Upper lobe of left lung (tissue), 4 donors: ENCODE data around the gene PLXNA4.
A peak's percentile ranks its signal among the peaks of the same experiment; 100 is the strongest.

Source experiments
- EP300 ChIP-seq, 4 donors: sonication (generic); formaldehyde crosslinking; IDR thresholded peaks; one replicate each; pipeline ENCODE4 v1.5.1; 2017; ENCODE audit warnings: antibody characterized with exemption in 4 of 4, control low read depth in 2 of 4
- POLR2A ChIP-seq, 4 donors: fragments of 450-650 bp; IDR thresholded peaks; one replicate each; pipeline ENCODE4 v1.5.1; 2016 to 2017; ENCODE audit warnings: antibody characterized with exemption in 4 of 4, mild to moderate bottlenecking in 2 of 4
- POLR2AphosphoS5 ChIP-seq, 2 donors: sonication (generic); formaldehyde crosslinking; IDR thresholded peaks; one replicate each; pipeline ENCODE4 v1.5.1; 2017; ENCODE audit warnings: antibody characterized with exemption in 2 of 2
- TF ChIP-seq, protein P1 (sequence below), 6 experiments: fragments of 450-650 bp in 4 of 6; fragments of 200-600 bp in 2 of 6; sonication (generic) in 2 of 6; IDR thresholded peaks; one replicate each; pipeline ENCODE4 v1.5.1; 2016 to 2019; ENCODE audit warnings: antibody characterized with exemption in 6 of 6

DNA sequence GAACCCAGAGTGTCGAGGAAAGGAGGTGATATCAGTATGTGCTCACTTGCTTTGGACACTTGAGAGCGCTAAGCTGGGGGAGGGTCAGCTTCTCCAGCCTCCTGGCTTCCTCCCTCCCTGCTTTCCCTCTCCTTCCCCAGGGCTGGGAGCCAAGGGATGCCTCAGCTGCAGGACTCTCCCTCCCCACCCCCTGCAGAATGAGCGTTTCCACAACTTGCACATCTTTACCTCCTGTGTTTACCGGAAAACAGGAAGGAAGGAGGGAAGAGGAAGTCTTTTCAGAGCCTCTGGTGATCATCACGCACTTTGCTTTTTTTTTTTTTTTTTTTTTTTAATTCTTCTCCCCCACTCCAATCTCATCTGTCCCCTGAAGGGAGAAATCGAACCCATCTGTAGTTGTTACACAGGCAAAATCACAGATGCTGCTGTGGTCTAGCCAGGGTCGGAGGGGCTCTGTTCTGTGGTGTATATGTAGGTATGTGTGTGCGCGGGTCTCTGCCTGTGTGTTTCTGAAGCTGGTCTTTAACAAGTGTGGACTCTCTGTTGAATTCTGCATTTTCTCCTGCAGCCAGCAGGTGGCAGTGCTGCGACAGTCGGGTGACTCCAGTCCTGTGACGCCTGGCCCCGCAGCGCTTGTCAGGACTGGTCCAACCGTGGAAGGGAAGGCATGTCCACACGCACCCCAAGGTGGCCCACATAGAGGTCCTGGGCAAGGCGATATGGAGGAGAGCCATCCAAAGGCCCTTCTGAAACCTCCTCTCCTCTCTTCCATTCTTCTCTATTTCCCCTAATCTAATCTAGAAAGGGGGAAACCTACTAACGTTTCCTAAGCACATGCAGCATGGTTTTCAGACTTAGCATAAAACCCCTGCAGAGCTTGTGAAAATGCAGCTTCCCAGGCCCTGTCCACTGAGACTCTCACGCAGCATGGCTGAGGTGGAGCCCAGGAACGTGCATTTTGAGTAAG is 257.6 kb downstream of the PLXNA4 start:
- no peak for TF ChIP-seq POLR2AphosphoS5 (IDR thresholded peaks at IDR 0.05)
- TF ChIP-seq, protein P1, sequence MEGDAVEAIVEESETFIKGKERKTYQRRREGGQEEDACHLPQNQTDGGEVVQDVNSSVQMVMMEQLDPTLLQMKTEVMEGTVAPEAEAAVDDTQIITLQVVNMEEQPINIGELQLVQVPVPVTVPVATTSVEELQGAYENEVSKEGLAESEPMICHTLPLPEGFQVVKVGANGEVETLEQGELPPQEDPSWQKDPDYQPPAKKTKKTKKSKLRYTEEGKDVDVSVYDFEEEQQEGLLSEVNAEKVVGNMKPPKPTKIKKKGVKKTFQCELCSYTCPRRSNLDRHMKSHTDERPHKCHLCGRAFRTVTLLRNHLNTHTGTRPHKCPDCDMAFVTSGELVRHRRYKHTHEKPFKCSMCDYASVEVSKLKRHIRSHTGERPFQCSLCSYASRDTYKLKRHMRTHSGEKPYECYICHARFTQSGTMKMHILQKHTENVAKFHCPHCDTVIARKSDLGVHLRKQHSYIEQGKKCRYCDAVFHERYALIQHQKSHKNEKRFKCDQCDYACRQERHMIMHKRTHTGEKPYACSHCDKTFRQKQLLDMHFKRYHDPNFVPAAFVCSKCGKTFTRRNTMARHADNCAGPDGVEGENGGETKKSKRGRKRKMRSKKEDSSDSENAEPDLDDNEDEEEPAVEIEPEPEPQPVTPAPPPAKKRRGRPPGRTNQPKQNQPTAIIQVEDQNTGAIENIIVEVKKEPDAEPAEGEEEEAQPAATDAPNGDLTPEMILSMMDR (IDR thresholded peaks at IDR 0.05), result peak; percentile 78 to 93 (median 84)
- TF ChIP-seq POLR2A (IDR thresholded peaks at IDR 0.05), result no peak
- no peak for TF ChIP-seq EP300 (IDR thresholded peaks at IDR 0.05)
